Adrenal gland (tissue), 12 donors: Measurements from ENCODE around the gene RAMP1. TPM values are rescaled to one million over a fixed set of nuclear protein-coding genes. Genes with fewer than 3 reads are reported as not detected.

ENCODE experiments used
- DNase-seq, 7 donors: peaks; one replicate each; pipeline ENCODE4 v3.0.0-alpha.2; 2019 to 2020
- H3K27ac ChIP-seq, 5 donors: fragments of 200-600 bp; sonication (generic) in 4 of 5; 1 replicate in 3 of 5; 2 replicates in 2 of 5; pipeline versions ENCODE4 v1.5.1 to v1.8.0; 2016 to 2020; ENCODE audit warnings: mild to moderate bottlenecking in 1 of 5
- H3K27me3 ChIP-seq: fragments of 200-600 bp; 2 replicates; pipeline ENCODE4 v1.8.0; 2021
- H3K36me3 ChIP-seq, 2 donors: fragments of 200-600 bp; replicated peaks in 1 of 2; 1 replicate in 1 of 2; 2 replicates in 1 of 2; pipeline versions ENCODE4 v1.5.1 to v1.8.0; 2018 to 2022
- H3K4me1 ChIP-seq, 2 donors: fragments of 200-600 bp; replicated peaks in 1 of 2; 1 replicate in 1 of 2; 2 replicates in 1 of 2; pipeline versions ENCODE4 v1.5.1 to v1.8.0; 2018 to 2021
- H3K4me3 ChIP-seq, 4 donors: fragments of 200-600 bp; sonication (generic) in 3 of 4; one replicate each; pipeline ENCODE4 v1.5.1; 2016 to 2018
- H3K9me3 ChIP-seq, 3 donors: fragments of 200-600 bp; sonication (generic) in 1 of 3; replicated peaks in 1 of 3; 1 replicate in 2 of 3; 2 replicates in 1 of 3; pipeline versions ENCODE4 v1.5.1 to v1.8.0; 2016 to 2021
- CTCF ChIP-seq, 6 experiments: fragments of 450-650 bp in 4 of 6; fragments of 200-600 bp in 2 of 6; sonication (generic) in 1 of 6; IDR thresholded peaks; 1 replicate in 5 of 6; 2 replicates in 1 of 6; pipeline versions ENCODE4 v1.5.1 to v1.8.0; 2016 to 2021; ENCODE audit warnings: antibody characterized with exemption in 6 of 6, mild to moderate bottlenecking in 2 of 6, moderate library complexity in 1 of 6
- POLR2A ChIP-seq, 2 donors: fragments of 450-650 bp; IDR thresholded peaks; one replicate each; pipeline ENCODE4 v1.6.1; 2017; ENCODE audit warnings: antibody characterized with exemption in 2 of 2, mild to moderate bottlenecking in 2 of 2, moderate library complexity in 1 of 2
- WGBS, 4 donors: extraction: QIAGEN DNeasy Blood & Tissue Kit in 2 of 4; methylation state at CpG; one replicate each; pipeline versions ENCODE4 v1.1.5 to v1.1.7; 2013 to 2017; 5-methylcytosine and 5-hydroxymethylcytosine counted together
- intact Hi-C, 2 donors: fragments of 100-400 bp; cut with DNase I; formaldehyde crosslinking; loops; one replicate each; pipeline versions ENCODE4 v1.14.1 to v1.15.0; 2022 to 2023
- polyA plus RNA-seq, 3 donors: library from polyadenylated mRNA; stranded (reverse); fragments of 200-250 nt in 2 of 3; fragments of 350-450 nt in 1 of 3; fragmentation: Illumina TruSeq in 1 of 3; extraction: RNeasy Lipid Tissue Mini Kit (QIAGEN cat#74804) in 1 of 3; gene quantifications; one replicate each; pipeline ENCODE4 v1.2.3, GENCODE V29; 2013 to 2014
- small RNA-seq, 2 donors: library from RNA; depleted of rRNA; stranded (forward); fragments of <200 nt; gene quantifications; one replicate each; pipeline ENCODE3, GENCODE V24; 2016
- total RNA-seq, 9 donors: library from RNA; depleted of rRNA in 4 of 9; stranded (reverse); fragments of >200 nt in 4 of 9; fragments of 120-200 nt in 1 of 9; fragmentation: NEBNext Ultra II Directional in 1 of 9; extraction: Animal tissue kit (Norgen Biotek cat#: 25700) in 1 of 9; gene quantifications; one replicate each; pipeline versions ENCODE4 v1.1.0 to v1.2.4, GENCODE V29; 2013 to 2023
- donor health status: healthy with polysubstance abuse.
- donor health status: Bipolar disorder and iron deficiency.
- donor health status: DM: yes; HTN: yes; CAD: no.
- donor health status: DM: no; HTN: no; CAD: no.
- donor health status: DM: no; HTN: no; CAD: no.
- donor health status: DM: yes; HTN: yes; CAD: no.

Gene RAMP1
- total and polyA plus RNA-seq, 12 donors = 2.4 to 72.6 (median 17.2) TPM

- 80 to 100% (median 85%) methylated on average over 1 to 5 of the region's 5 CpGs for WGBS, 4 donors
Observed at GRCh38 chr2:237961637-237962036, 102.2 kb downstream of the RAMP1 start.

More at GRCh38 chr2:237961637-237962036, 102.2 kb downstream of the RAMP1 start:
- no peak overlapping the region for H3K4me3 ChIP-seq
- TF ChIP-seq POLR2A (IDR thresholded peaks at IDR 0.05) = no peak
- TF ChIP-seq CTCF (IDR thresholded peaks at IDR 0.05) = no peak
- intact Hi-C loops = no loop called here
- no peaks in the 10 kb centered on the region for H3K36me3 ChIP-seq
- peaks cover 5% of the 10 kb centered on the region in 2 donors for H3K4me1 ChIP-seq
- no peak overlapping the region for H3K27ac ChIP-seq
- no peak for DNase-seq
- no peaks in the 10 kb centered on the region for H3K27me3 ChIP-seq
- H3K9me3 ChIP-seq = peaks cover 0 to 3% (median 0%) of the 10 kb centered on the region in 3 donors

Small RNA genes lying within 50 kb of the gene (small RNA-seq; reads per million reads assigned to genes)
- 0 reads per million in 2 donors for gene RF00157

Other genes starting within 250 kb of the RAMP1 start
- 10 to 100 TPM; 18.7 to 79.7 (median 49.7) TPM for gene LRRFIP1, start 232.0 kb upstream of the RAMP1 start, total RNA-seq
- gene LRRFIP1, start 232.0 kb upstream of the RAMP1 start, polyA plus RNA-seq = 10 to 100 TPM; 44.6 to 63.1 (median 57.4) TPM
- gene RBM44, start 60.8 kb upstream of the RAMP1 start, total RNA-seq = under 1 TPM in 8 of 9 donors, not detected in 1; 0.15 to 0.72 (median 0.44) TPM
- gene RBM44, start 60.8 kb upstream of the RAMP1 start, polyA plus RNA-seq = under 1 TPM; 0.16 to 0.30 (median 0.22) TPM
- 100 to 1,000 TPM in 1 of 9 donors, 10 to 100 TPM in 8; 37.9 to 101 (median 56.1) TPM for gene UBE2F, start 107.4 kb downstream of the RAMP1 start, total RNA-seq
- gene UBE2F, start 107.4 kb downstream of the RAMP1 start, polyA plus RNA-seq = 100 to 1,000 TPM in 1 of 3 donors, 10 to 100 TPM in 2; 26.8 to 101 (median 38.2) TPM
- 10 to 100 TPM in 3 of 9 donors, 1 to 10 TPM in 6; 2.4 to 11.0 (median 7.8) TPM for gene SCLY, start 201.4 kb downstream of the RAMP1 start, total RNA-seq
- gene SCLY, start 201.4 kb downstream of the RAMP1 start, polyA plus RNA-seq = 1 to 10 TPM; 5.8 to 9.8 (median 8.6) TPM
- 1 to 10 TPM in 3 of 9 donors, under 1 TPM in 2, not detected in 4; 0.69 to 5.9 (median 1.4) TPM for gene ESPNL, start 240.7 kb downstream of the RAMP1 start, total RNA-seq
- 1 to 10 TPM in 1 of 3 donors, under 1 TPM in 1, not detected in 1; 0.03 to 1.2 TPM for gene ESPNL, start 240.7 kb downstream of the RAMP1 start, polyA plus RNA-seq